Measurements from ENCODE around the gene WNK2.

Gene WNK2

DNA sequence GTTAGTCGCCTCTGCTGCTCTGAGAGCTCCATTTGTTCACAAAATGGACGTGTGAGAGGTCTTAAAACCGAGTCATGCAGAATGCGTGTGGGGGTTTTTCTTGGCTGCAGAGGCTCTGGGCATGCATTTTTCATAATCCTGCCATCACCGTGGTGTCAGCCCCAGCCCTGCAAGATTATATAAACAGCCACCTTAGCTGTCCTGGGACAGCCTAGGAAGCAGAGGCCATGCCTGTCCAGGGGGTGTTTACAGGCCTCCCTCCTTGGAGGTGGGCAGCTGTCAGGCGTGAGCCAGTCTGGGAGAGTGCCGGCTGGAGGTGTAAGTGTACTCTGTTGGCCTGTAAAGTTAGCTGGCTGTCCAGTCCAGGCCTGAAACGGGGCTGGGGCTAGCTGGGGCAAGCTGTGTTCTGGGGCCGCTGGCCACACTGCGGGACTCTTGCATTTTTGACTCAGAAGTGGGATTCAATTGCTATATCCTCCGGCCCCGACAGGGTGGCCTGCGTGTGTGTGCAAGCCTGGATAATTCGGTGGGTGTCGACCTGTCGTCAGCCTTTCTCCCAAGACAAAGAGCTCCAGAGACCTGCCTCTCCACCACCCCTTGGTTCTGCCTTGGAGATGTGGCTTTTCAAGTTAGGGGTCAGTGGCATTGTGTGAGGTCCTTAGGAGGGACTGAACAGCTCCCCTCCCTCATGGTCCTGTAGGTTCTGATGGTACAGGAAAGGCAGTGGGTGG, 2.4 kb downstream of the WNK2 start:
- no peak for DNase-seq

DNA sequence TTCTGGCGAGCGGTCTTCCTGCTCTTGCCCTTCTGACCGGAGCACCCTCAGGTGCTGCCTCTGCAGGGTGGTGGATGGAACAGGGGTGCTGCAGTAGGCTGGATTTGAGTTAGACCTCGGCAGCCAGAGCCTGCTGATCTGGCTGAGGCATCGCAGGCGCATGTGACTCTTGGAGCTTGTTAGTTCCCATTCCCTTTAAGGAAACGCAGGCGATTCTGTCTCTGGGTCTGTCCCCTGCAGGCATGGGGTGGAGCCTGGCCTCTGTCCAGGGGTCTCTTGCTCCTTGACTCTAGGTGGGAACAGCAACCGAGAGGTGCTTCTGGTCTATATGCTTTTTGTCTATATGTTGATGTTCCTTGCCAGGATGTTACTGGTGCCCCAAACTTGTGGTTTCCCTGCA, 3.1 kb downstream of the WNK2 start:
- DNase-seq: no peak

DNA sequence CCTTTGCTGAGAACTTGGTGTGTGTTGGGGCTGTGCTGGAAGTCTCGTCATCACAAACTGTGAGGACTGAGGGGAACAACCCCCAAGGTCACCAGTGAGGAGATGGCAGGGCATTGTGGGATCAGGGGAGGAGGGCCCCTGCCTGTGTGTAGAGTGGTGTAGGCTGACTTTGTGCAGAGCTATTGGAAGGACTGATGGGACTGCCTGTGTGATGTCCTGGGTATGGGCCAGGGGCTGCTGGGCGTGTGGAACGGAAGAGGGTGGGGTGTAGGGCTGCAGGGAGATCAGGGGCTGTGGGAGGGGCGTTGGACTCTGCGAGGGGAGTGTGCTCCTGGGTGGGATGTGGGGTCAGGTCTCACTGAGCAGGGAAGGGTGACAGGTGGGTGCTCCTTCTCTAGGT, 3.6 kb downstream of the WNK2 start:
- DNase-seq: no peak

DNA sequence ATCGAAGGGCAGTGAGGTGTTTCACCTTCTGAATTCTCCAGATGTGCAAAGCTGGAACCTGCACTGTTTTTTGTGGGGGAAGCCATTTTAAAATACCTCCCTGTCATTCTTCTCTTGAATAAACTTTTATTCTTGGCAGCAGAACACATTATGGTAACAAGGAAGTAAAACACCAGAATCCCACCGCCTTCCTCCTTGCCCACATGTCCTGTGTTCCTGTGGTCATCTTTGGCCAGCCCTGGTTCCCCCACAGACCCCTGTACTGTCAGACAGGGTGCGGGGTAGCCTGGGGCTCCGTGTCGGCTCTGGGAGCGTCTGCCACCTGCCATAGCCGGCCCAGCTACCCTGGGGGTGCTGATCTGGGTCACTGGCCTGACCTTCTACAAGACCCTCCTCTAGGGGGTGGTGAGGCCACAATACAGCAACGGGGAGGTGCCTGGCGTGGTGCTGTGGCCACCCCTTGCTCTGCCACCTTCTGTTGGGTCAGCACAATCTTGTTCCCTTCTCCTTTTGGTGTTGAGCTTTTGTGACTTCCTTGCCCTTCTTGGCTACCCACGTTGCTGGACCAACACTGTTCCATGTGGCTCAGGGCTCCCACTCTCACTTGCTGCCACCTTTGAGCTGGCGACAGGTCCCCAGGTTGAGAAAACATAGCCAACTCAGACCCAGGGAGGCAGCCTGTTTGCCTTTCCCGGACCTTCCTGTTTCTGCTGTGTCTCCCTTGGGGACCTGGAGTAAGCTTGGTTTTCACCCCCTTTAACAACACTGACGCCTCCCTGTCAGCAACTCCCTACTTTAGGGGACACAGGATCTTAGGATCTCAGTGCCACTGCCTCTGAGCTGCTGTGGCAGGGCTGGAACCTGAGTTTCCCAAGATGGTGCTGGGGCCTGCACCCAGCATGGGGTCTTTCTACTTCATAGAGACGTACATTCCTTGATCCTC, 4.8 kb downstream of the WNK2 start:
- no peak for DNase-seq

DNA sequence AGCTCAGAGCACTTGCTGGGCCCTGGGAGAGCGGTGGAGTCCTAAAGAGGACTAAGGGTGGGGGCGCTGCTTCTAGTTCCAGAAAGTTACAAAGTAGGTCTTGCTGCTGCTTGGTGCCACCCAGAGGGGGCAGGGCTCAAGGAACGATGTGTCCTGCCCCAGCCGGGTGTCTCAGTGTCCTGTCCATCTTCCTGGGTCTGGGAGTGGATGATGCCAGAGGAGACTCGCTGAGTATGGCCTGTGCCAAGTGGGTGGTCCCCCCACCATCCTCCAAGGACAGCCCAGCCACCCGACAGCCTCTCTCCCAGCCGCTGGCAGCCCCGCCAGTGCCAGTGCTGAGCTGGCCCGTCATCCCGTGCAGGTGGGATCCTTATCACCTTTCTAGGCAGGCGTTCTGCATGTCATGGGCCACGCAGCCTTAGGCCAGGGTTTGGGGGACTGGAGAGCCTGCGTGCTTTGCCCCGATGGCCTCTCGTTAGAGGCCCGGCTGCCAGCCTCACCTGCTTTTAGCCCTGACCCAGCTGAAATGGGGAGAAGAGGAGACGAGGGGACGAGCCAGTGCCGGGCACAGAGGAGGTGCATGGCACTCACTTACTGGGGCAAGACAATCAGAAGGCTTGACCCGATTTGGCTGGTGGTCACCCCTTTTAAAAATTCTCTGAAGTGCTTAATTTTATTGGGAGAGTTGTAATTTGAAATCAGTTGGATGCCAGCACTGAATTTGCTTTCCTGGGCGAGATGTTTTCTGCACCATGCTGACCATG, 5.6 kb downstream of the WNK2 start:
- no peak for DNase-seq

DNA sequence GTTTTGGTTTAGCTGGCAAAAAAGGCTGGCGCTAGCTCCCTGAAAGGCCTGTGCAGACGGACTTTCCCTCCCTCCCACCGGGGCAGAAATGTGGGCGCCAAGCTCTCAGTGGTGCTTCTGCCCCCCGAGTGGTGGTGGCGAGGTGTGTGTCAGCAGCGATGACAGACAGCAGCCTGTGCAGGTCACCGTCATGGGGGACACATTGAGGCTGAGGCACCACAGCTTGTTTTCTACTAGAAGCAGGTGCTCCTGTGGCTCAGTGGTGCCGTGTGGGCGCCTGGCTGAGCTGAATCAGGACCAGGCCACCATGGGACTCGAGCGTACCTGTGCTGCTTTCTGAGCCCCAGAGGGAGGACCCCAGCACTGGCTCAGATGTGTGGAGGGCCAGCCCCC, 6.2 kb downstream of the WNK2 start:
- no peak for DNase-seq

DNA sequence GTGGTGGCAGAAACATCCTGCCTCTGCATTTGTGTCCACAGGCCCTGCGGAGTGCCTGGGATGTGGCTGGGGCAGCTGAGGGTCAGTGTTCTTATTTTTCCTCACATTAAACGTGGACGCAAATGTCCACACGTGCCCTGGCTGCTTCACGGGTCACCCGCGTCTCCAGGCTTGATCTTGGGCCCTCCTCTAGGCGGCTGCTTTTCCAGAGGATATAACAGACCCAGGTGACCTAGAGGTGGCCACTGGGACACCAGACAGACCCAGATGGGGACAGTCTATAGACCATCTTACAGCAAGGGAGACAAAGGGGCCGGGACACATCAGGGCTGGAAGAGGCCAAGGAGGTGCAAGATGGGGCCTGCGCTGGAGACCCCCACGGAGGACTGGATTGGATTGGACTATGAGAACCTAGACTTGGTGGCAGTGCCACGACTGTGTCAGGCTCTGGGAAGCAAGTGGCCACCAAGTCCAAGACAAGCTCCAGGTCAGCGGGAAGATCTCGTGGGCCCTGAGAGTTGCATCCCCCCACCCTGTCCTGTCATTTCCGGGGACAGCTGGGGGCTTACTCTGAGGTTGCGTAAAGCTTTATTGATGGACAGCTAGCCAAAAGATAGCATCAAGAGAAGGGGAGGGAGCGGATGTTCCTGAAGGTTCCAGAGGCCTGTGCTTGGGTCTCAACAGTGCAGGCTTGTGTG, 6.9 kb downstream of the WNK2 start:
- DNase-seq: no peak

DNA sequence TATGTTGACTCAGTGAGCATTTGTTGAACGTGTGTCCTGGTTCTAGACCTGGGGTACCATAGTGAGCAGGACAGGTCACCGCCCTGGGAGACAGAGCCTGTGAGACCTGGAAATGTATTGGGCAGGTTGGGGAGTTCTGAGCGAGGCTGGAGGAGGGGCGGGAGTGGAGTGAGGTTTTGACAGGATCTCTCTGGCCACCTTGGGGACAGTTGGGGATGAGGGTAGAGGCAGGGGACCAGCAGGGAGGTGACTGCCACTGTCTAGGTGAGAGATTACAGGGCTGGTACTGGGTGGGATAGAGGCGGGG, 7.4 kb downstream of the WNK2 start:
- no peak for DNase-seq

DNA sequence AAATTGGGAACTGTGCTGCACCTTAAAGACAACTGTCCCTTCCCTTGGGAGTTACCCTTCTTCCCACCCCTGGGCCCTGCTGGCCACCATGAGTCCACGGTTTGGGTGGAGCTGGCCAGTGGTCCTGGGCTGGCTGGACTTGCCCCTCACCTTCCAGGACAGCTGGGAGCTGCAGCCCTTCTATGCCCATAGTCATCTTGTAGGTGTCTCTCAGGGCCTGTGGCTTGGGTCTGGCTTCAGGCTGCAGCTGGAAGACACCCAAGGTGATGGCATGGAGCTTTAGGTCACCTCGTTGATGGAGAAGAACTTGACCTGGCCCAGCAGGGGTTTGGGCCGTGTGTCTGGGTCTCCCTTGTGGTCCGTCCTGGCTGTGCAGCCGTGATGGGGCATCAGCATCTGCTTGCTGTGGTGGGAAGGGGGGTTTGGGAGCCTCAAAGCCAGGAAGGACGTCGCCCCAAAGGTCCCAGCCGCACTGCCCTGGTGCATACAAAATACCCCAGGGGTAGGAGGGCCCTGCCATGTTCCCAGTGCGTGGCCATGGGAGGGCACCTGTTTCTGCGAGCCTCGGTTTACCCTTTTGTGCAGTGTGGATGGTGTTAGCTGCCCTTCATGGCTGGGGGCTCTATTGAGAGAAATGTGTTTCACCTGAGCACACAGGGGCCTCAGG, 8.9 kb downstream of the WNK2 start:
- DNase-seq: no peak

DNA sequence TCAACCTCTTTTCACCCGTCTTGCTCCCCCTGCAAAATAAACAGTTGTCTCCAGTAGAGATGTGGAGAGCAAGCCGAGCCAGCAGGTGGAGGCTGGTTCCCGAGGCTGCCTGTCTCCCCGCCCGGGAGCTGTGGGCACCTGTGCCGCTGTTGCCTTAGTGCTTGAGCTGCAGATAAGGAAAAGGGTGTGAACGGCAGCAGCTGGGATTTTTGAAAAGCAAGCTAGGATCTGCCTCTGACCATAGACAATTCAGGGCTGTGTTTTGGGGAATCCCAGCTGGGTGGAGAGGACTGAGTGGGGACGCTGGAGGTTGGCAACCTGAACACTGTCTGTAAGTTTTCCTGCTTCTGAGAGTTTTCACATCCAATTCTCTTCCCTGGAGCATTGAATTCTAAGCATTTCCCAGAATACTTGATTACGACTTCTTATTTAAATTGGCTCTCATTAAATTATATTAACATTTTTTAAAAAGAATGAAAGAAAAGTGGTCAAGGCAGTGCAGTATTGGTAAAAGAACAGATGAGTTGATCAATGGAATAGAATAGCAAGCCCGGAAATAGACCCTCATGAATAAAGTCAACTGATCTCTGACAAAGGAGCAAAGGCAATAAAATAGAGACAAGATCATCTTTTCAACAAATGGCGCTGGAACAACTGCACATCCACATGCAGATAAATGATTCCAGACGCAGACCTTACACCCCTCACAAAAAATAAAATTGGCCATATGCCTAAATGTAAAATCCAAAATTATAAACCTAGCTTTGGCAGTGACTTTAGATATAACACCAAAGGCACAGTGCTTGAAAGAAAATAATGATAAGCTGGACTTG, 9.7 kb downstream of the WNK2 start:
- no peak for DNase-seq

DNA sequence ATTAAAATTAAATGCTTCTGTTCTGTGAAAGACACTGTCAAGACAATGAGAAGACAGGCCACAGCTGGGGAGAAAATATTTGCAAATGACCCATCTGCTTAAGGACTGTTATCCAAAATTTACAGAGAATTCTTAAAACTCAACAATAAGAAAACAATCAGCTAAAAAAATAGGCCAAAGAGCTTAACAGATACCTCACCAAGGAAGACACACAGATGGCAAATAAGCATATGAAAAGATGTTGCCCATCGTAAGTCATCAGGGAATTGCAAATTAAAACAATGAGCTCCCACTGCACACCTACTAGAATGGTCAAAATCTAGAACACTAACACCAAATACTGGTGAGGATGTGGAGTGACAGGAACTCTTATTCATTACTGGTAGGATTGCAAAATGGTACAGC, 10.3 kb downstream of the WNK2 start:
- no peak for DNase-seq

DNA sequence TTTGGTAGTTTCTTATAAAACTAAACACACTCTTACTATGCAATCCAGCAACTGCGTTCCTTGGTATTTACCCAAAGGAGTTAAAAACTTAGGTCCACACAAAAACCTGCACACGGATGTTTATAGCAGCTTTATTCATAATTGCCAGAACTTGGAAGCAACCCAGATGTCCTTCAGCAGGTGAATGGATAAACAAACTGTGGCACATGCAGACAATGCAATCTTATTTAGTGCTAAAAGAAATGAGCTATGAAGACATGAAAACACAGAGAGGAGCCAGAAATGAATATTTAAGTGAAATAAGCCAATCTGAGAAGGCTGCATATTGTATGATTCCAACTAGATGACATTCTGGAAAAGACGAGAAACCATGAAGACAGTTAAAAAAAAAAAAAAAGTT, 10.7 kb downstream of the WNK2 start:
- no peak for DNase-seq

DNA sequence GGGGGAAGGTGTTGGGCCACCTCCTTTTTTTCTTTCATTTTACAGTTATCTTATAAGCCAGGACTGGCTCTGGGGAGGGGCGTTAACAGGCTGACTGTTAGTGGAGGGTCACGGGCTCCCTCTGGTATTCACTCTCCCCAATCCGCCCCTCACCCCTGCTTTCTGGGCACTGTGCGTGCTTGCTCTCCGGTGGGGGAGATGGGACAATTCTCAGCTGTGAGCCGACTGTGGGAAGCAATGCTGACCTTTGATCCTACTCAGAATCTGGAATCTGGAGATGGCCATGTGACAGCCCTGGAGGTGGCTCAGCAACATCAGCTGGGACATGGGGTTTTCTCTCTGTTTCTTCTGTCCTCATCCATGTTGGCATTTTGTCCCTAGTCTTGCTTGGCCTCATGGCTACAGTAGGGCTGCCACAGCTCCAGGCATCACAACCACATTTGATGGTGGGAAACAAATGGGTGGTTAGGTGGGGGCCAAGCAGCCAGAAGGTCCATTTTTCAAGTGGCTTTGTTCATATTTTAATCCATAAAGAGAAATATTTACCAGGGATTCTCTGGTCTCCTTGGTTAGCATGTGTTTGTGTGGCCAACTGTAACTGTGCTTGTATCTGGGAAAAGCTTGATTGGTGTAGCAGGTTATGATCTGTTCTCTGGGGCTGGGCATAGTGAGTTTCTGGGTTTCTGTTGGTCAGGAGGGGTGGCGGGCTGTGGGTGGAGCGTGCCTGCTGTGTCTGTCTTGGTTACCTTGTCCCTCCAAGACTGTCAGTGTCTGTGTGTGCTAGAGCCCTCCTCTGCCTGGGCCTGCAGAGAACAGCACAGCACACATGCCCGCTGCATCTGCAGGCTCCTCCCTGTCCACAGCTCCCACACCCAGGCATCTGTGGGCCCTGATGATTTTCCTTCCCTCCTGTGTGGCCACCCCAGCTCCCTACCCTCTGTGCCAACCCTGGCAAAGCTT, 12.4 kb downstream of the WNK2 start:
- no peak for DNase-seq

DNA sequence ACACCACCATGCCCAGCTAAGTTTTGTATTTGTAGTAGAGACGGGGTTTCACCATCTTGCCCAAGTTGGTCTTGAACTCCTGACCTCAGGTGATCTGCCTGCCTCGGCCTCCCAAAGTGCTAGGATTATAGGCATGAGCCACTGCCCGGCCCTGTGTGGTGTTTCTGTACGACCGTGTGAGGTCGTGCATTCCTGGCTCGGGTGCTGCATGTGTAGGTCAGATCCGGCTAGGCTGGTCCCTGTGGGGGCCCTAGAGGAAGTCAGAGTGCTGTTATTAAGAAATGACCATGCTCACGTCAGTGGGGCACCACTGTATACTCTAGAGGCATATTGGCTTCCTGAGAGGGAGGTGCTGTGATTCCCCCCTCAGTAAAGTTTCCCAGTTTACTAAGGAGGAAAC, 13.7 kb downstream of the WNK2 start:
- DNase-seq: no peak

DNA sequence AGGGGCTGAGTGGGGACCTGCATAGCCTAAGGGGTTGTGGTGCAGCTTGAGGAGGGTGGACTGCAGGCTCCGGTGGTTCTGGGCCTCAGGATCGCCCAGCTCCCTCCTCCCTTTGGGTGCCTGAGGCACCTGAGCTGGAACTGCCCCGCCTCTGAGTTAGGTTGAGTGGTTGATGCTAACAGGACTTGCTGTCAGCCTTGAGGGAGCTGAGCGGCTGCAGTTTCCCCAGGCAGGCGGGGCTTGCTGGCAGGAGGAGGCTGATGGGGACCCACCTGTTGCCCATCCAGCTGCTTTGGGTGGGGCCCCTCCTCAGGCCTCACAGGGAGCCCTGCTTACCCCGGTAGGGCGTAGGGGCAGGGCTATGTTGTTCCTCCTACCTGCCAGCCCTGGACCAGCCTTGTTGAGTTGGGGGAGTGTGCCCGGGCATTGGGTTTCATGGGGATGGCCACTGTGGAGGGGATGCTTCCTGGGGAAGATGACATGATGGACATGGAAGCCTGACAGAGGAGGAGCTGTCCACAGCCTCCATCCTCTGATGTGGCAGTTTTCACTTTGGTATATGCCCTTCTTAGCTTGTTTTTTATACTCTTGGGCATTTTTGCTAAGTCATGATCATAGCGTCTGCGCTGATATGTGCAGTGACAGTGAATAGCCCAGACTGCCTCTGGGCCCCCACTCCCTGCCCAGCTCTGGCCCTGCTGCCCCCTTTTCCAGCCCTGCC, 14.3 kb downstream of the WNK2 start:
- DNase-seq: no peak

DNA sequence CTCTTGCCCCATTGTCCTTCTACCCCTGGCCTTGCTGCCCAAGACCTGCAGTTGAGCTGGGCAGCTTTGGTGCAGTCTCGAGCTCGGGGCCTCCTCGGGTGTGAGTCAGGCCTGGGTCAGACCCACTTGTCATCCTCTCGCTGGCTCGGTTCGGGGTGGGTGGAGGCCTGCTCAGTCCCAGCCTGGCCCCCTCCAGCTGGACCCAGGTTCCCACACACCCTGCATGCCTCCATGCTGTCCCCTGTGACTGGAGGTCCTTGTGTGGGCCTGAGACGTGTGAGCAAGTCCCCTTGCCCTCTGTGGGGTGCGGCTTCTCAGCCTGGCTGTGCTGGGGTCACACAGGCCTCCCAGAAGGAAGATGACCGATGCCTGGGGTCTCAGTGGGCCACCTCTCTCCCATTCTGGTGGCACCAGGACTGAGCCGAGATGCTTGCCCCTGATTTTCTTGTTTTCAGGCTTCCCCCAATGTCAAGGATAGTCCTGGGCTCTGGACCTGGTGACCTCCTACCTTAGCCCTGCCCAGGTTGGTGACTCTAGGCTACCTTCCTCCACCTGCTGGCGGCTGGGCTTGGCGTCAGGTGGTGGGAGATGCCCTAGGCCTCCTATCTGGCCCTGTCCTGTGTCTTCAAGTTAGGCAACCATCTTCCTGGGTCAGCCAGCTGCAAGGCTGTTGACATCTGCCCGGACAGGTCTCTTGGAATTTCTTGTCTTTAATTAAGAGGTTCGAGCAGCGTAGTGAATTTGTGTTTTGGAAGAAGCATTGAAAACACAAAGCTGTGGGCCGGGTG, 15.1 kb downstream of the WNK2 start:
- no peak for DNase-seq

DNA sequence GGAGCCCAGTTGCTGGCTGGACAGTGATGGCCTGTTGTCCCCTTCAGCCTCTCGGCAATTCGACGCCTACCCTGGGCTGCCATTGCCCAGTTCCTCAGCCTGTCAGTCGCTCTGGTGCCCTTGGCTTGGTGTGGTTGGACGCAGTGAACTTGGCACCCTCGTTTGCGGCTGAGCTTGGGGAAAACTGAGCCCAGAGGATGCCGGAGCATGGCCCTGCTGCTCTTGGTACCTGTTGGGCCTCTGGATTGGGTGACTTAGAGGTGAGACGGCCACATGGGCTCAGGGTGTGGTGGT, 16.5 kb downstream of the WNK2 start:
- no peak for DNase-seq

DNA sequence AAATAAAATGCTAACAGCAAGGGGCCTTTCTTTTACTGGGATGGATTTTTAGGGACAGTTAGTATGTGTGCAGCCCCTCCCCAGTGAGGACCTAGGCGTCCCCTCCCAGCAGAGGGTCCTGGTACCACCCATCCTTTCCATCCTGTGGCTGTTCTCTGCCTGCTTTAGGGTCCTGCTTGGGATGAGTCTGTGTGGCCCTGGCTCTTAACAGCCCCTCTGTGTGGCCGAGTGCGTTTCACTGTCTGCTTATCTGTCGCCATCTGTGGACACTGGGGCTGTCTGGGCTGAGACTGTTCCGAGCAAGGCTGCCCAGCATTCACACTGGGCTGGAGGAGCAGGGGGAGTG, 17.0 kb downstream of the WNK2 start:
- DNase-seq: no peak

DNA sequence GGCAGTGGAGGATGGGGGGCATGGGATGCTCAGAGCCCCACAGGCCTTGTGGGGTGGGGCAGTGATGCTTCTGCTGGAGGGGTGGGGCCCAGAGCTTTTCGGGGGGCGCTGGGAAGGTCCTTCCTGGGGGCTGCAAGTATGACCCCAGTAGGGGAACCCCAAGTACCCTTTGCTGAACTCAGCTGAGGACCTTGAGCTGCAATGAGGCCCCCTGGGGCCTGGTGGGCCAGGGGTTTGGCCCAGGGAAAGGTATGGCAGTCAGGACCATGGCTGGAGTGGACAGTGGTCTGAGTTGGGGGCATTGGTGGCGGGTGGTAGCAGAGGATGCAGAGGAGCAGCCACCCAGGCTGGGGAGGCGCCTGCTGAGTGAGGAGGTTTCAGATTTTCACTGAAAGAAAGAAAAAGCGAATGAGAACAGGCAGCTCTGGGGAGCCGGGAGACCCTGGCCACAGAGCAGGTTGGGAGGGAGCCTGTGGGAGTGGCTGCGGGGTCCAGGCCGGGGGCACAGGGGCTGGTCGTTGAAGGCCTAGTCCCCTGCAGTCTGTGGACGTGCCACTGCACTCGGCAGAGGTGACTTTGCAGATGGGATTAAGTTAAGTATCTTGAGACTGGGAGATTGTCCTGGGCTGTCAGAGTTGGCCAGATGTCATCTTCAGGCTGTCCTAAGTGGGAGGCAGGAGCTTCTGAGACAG, 19.2 kb downstream of the WNK2 start:
- DNase-seq: no peak
